Sigmoid colon (tissue), 4 donors: ENCODE data around the gene PARD3.

Experiments
- POLR2AphosphoS5 ChIP-seq, 4 donors: sonication (generic); formaldehyde crosslinking; IDR thresholded peaks; one replicate each; pipeline ENCODE4 v1.6.1; 2017; ENCODE audit warnings: antibody characterized with exemption in 4 of 4
- TF ChIP-seq, protein P1 (sequence below), 4 experiments: fragments of 450-650 bp in 3 of 4; fragments of 200-600 bp in 1 of 4; IDR thresholded peaks; one replicate each; pipeline ENCODE4 v1.5.1; 2016 to 2019; ENCODE audit warnings: antibody characterized with exemption in 4 of 4, mild to moderate bottlenecking in 3 of 4, moderate library complexity in 2 of 4

DNA sequence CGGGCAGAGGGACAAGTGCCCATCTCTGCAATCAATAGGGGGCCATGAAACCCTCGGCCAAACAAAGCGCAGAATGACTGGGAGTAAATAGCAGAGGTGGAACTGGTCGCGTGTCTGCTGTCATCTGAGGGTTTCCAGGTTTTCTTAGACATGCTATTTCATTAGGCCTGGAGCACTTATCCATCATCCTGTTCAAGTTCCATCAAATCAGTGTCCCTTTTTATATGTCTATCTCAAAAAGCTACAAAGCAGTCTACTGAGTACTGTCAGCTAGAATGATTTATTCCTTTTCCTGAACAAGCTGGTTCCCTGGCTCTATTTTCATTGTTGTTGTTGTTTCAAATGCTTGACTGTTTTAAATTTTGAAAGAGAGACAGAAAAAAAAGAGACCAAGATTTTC is 590.5 kb downstream of the PARD3 start:
- TF ChIP-seq, protein P1, sequence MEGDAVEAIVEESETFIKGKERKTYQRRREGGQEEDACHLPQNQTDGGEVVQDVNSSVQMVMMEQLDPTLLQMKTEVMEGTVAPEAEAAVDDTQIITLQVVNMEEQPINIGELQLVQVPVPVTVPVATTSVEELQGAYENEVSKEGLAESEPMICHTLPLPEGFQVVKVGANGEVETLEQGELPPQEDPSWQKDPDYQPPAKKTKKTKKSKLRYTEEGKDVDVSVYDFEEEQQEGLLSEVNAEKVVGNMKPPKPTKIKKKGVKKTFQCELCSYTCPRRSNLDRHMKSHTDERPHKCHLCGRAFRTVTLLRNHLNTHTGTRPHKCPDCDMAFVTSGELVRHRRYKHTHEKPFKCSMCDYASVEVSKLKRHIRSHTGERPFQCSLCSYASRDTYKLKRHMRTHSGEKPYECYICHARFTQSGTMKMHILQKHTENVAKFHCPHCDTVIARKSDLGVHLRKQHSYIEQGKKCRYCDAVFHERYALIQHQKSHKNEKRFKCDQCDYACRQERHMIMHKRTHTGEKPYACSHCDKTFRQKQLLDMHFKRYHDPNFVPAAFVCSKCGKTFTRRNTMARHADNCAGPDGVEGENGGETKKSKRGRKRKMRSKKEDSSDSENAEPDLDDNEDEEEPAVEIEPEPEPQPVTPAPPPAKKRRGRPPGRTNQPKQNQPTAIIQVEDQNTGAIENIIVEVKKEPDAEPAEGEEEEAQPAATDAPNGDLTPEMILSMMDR (IDR thresholded peaks at IDR 0.05) = no peak
- TF ChIP-seq POLR2AphosphoS5 (IDR thresholded peaks at IDR 0.05) = no peak
